Uterus (tissue), 4 donors: Measurements from ENCODE around the gene SNCAIP. TPM values are rescaled to one million over a fixed set of nuclear protein-coding genes. Genes with fewer than 3 reads are reported as not detected.

Source experiments
- DNase-seq, 2 donors: peaks; one replicate each; pipeline ENCODE4 v3.0.0-alpha.2; 2019 to 2020
- H3K27ac ChIP-seq, 2 donors: fragments of 200-600 bp; sonication (generic); 1 replicate in 1 of 2; 2 replicates in 1 of 2; pipeline ENCODE4 v1.5.1; 2016 to 2018
- H3K27me3 ChIP-seq, 2 donors: fragments of 200-600 bp; sonication (generic); one replicate each; pipeline ENCODE4 v1.5.1; 2018 to 2019; ENCODE audit warnings: control low read depth in 1 of 2
- H3K36me3 ChIP-seq, 2 donors: fragments of 200-600 bp; sonication (generic); one replicate each; pipeline ENCODE4 v1.5.1; 2019; ENCODE audit warnings: control low read depth in 1 of 2
- H3K4me1 ChIP-seq, 2 donors: fragments of 200-600 bp; sonication (generic); one replicate each; pipeline ENCODE4 v1.5.1; 2018 to 2019; ENCODE audit warnings: control low read depth in 1 of 2
- H3K4me3 ChIP-seq, 2 donors: fragments of 200-600 bp; sonication (generic); 1 replicate in 1 of 2; 2 replicates in 1 of 2; pipeline ENCODE4 v1.5.1; 2018 to 2019; ENCODE audit warnings: mild to moderate bottlenecking in 1 of 2
- H3K9me3 ChIP-seq, 2 donors: fragments of 200-600 bp; sonication (generic); one replicate each; pipeline ENCODE4 v1.5.1; 2019; ENCODE audit warnings: control low read depth in 1 of 2
- POLR2A ChIP-seq, 2 donors: fragments of 450-650 bp; IDR thresholded peaks; one replicate each; pipeline ENCODE4 v1.6.1; 2016; ENCODE audit warnings: antibody characterized with exemption in 2 of 2, mild to moderate bottlenecking in 1 of 2, moderate library complexity in 1 of 2
- intact Hi-C: fragments of 100-400 bp; cut with DNase I; formaldehyde crosslinking; loops from one replicate; pipeline ENCODE4 v1.15.1; 2023; ENCODE audit warnings: low total_unique reads
- total RNA-seq, 4 donors: library from RNA; depleted of rRNA in 3 of 4; stranded (reverse); fragments of >200 nt in 3 of 4; gene quantifications; one replicate each; pipeline versions ENCODE4 v1.1.0 to v1.2.4, GENCODE V29; 2014 to 2023
- TF ChIP-seq, protein P1 (sequence below), 4 experiments: fragments of 200-600 bp in 2 of 4; fragments of 450-650 bp in 2 of 4; sonication (generic) in 2 of 4; IDR thresholded peaks; one replicate each; pipeline ENCODE4 v1.5.1; 2016 to 2019; ENCODE audit warnings: antibody characterized with exemption in 4 of 4, mild to moderate bottlenecking in 2 of 4, moderate library complexity in 1 of 4
- donor health status: DM: yes; HTN: yes; CAD: no.

SNCAIP gene
- total RNA-seq, 4 donors from 2014 or later: 15.3 to 104 (median 35.0) TPM

DNA sequence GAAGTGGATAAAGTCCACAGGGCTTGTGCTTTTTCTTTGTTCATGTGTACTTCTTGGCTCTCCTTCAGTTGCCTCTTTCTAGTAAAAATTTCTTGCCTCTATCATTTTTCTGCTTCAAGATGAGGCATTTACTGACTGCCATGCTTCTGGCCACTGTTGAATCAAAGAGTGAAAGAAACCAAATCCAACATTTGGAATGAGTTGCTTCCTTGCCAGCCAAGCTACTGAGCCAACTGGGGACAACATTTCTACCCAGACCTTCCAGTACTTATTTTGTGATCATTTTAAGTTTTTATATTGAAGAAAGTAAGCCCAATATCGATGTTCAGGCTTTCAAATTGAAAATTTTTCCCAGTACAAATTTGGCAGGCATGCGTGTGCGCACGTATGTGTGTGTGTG is 73.2 kb downstream of the SNCAIP start:
- no peaks in the 10 kb centered on the region for H3K27me3 ChIP-seq
- H3K4me1 ChIP-seq: no peaks in the 10 kb centered on the region
- no peak for DNase-seq
- no peaks in the 10 kb centered on the region for H3K9me3 ChIP-seq
- H3K36me3 ChIP-seq: no peaks in the 10 kb centered on the region
- TF ChIP-seq, protein P1, sequence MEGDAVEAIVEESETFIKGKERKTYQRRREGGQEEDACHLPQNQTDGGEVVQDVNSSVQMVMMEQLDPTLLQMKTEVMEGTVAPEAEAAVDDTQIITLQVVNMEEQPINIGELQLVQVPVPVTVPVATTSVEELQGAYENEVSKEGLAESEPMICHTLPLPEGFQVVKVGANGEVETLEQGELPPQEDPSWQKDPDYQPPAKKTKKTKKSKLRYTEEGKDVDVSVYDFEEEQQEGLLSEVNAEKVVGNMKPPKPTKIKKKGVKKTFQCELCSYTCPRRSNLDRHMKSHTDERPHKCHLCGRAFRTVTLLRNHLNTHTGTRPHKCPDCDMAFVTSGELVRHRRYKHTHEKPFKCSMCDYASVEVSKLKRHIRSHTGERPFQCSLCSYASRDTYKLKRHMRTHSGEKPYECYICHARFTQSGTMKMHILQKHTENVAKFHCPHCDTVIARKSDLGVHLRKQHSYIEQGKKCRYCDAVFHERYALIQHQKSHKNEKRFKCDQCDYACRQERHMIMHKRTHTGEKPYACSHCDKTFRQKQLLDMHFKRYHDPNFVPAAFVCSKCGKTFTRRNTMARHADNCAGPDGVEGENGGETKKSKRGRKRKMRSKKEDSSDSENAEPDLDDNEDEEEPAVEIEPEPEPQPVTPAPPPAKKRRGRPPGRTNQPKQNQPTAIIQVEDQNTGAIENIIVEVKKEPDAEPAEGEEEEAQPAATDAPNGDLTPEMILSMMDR (IDR thresholded peaks at IDR 0.05): no peak
- no peak for TF ChIP-seq POLR2A (IDR thresholded peaks at IDR 0.05)
- peak overlapping the region; percentile 31 to 63 for H3K27ac ChIP-seq
- no peak overlapping the region for H3K4me3 ChIP-seq
- intact Hi-C loops: no loop called here

- DNase-seq: peak in 1 of 2 donors; percentile 19
- Histone ChIP-seq H3K4me1 (no peaks in the 10 kb centered on the region), H3K9me3 (no peaks in the 10 kb centered on the region), H3K36me3 (no peaks in the 10 kb centered on the region), H3K27me3 (no peaks in the 10 kb centered on the region), H3K27ac (peak overlapping the region; percentile 38 to 63), H3K4me3 (no peak overlapping the region)
- intact Hi-C loops: no loop called here
- no peak for TF ChIP-seq POLR2A (IDR thresholded peaks at IDR 0.05)
- TF ChIP-seq, protein P1 (IDR thresholded peaks at IDR 0.05): no peak
Observed at GRCh38 chr5:122385808-122386207, 73.8 kb downstream of the SNCAIP start.

DNA sequence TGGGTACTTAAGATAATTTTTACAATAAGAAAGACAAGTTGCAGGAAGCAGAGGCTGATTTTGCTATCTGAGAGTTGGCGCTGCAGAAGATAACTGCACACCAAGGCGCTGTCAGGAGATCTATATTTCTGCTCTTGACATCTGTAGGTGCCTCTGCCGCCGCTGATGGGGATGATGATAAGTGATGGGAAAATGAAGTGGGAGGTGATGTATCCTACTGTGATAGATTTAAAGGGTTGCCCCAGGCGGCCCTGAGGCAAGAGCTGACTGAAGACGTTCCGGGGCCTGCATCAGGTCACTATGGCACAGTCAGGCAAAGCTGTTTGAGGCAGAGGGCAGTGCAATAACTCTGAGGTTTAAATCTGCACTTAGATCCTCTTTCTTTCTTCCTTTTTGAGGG is 78.1 kb downstream of the SNCAIP start:
- H3K4me1 ChIP-seq: peaks cover 0 to 8% of the 10 kb centered on the region in 2 donors
- peak overlapping the region; percentile 10 to 11 for H3K27ac ChIP-seq
- no peak for DNase-seq
- no peaks in the 10 kb centered on the region for H3K27me3 ChIP-seq
- TF ChIP-seq, protein P1 (IDR thresholded peaks at IDR 0.05): no peak
- TF ChIP-seq POLR2A (IDR thresholded peaks at IDR 0.05): no peak
- no peak overlapping the region for H3K4me3 ChIP-seq
- no peaks in the 10 kb centered on the region for H3K36me3 ChIP-seq
- intact Hi-C loops: no loop called here
- H3K9me3 ChIP-seq: no peaks in the 10 kb centered on the region

DNA sequence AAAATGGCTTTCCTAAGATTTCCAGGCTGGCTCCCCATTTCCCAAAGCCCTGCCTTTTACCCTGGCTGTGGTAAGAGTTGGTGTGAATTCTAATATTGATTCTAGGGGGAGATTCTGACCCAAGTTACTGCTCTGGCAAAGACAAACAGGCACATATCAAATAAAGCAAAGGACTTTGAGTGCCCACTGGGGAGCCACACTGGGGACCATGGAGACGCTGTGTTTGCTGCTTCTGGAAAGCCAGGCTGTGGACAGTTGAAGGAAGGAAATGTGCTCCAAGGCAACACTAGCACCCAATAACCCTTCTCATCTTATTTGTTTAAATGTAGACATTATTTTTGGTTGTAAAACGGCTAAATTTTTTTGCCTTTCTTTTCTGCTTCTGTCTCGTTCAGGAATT is 78.7 kb downstream of the SNCAIP start:
- no peak for TF ChIP-seq POLR2A (IDR thresholded peaks at IDR 0.05)
- TF ChIP-seq, protein P1 (IDR thresholded peaks at IDR 0.05): no peak
- no peaks in the 10 kb centered on the region for H3K27me3 ChIP-seq
- H3K36me3 ChIP-seq: no peaks in the 10 kb centered on the region
- DNase-seq: no peak
- peaks cover 0 to 8% of the 10 kb centered on the region in 2 donors for H3K4me1 ChIP-seq
- intact Hi-C loops: no loop called here
- no peaks in the 10 kb centered on the region for H3K9me3 ChIP-seq
- H3K27ac ChIP-seq: peak overlapping the region; percentile 10 to 11
- H3K4me3 ChIP-seq: no peak overlapping the region

GRCh38 chr5:122391621-122392020 is 79.6 kb downstream of the SNCAIP start:
- Histone ChIP-seq H3K4me3 (no peak overlapping the region), H3K36me3 (no peaks in the 10 kb centered on the region), H3K4me1 (peaks cover 0 to 8% of the 10 kb centered on the region in 2 donors), H3K27me3 (no peaks in the 10 kb centered on the region), H3K27ac (no peak overlapping the region), H3K9me3 (no peaks in the 10 kb centered on the region)
- intact Hi-C loops: no loop called here
- DNase-seq: no peak
- TF ChIP-seq, protein P1 (IDR thresholded peaks at IDR 0.05): no peak
- TF ChIP-seq POLR2A (IDR thresholded peaks at IDR 0.05): no peak
